Dermis blood vessel endothelial cell (primary cell): ENCODE measurements around the gene WDR49. TPM values are rescaled to one million over a fixed set of nuclear protein-coding genes. Genes with fewer than 3 reads are reported as not detected.

Experiments
- DNase-seq: peaks from one replicate; pipeline ENCODE4 v3.0.0; 2010
- total RNA-seq: library from RNA; depleted of rRNA; stranded (reverse); fragments of >200 nt; gene quantifications from 2 replicates; pipeline ENCODE4 v1.2.3, GENCODE V29; 2014

The WDR49 gene
- total RNA-seq, 1 donor from 2014 or later, result 0.51 TPM

- no peak for DNase-seq
These were observed 42.0 kb downstream of the WDR49 start for GRCh38 chr3:167611718-167612117.

DNA sequence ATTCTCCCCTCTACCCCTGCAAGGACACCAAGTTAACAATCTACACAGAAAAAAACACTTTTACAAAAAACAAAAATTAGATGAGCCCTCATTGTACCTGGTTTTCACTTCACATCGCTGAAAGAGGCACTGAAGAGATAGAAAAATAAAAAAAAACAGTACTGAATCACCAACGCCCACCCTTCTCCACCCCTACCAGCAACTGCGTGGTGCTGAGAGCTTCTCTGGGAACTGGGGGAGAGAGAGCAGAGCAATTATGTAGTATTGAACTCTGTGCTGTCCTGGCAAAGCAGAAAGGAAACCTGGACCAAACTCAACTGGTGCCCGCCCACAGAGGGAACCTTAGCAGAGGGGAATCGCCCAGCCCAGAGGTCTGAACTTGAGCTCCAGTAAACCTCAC is 44.6 kb downstream of the WDR49 start:
- no peak for DNase-seq

DNA sequence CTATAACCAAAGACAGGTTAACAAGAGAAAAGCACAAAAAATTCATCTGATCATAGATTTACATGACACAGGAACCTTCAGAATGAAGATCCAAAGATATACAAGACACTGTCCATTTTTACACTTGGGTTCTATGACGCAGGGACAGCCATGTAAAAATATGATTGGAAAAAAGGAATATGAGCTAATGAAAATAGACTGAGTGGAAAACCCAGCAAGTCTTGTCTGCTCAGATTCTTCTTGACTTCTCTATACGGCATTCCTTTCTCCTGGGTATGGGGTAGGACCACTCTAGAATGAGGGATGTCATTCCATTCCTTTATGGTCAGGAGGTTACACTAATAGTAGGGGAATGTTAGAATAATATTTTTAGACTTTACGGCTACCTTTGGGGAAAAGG is 46.9 kb downstream of the WDR49 start:
- no peak for DNase-seq

- no peak for DNase-seq
These were observed 47.9 kb downstream of the WDR49 start for GRCh38 chr3:167605871-167606270.

DNA sequence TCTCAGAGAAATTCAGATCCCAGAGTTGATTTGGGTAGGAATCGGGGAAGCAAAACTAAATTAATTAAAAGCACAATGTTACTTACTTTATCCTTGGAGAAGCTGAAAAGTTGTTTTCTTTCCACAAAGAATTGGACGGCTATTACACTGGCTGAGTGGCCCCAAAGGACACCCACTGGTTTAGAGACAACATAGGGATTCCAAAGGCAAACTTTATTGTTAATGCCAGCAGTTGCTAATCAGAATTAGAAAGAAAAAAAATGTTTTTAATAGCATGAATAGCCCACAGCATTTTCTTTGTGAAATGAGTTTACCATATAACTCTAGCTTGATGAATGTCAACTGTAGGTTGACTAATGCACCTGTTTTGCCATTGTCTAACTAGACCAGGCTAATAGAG is 51.7 kb downstream of the WDR49 start:
- DNase-seq, result no peak

GRCh38 chr3:167587651-167588050 is 66.1 kb downstream of the WDR49 start:
- no peak for DNase-seq

DNA sequence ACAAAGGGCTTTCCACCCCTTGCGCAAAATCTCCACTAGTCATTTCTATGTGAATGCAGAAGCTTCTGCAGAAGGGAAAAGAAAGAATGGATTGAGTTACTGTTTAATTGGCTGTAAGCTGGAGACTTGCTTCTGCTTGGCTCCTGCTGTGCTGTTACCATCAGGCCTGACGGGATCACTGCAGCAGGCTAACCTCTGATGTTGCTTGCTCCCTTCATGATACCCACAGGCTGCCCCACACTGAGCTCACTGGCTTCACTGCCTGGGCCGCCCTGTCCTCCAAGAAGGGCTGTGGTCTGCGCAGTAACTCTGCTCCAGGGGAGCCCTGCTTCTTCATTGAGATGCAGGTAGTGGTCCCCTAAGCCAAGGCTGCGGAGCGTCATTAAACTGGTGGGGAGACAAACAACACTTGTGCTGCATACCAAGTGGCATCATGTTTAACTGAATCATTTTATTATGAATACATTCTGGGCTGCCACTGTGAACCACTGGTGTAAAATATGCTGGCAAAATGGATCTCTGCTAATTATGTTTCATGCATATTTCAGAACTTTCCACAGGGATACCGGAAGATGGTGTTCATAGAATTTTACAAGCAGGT is 78.6 kb downstream of the WDR49 start:
- DNase-seq, result no peak

GRCh38 chr3:167572991-167573390 is 80.8 kb downstream of the WDR49 start:
- no peak for DNase-seq

DNA sequence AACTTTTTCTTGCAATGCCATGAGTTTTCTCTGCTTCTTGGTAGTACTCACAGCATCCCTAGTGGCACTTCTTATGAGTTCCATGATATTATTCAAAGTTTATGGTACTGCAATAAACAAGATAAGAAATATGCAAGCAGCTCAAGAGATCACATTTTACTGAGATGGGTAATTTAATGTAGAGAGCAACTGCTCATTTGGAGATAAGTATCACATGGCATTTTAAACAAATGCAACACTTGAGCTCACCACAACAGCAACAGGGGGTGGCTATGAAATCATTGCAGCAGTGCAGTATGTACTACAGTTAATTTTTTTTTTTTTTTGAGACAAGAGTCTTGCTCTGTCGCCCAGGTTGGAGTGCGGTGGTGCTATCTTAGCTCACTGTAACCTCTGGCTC is 85.1 kb downstream of the WDR49 start:
- DNase-seq, result no peak

DNA sequence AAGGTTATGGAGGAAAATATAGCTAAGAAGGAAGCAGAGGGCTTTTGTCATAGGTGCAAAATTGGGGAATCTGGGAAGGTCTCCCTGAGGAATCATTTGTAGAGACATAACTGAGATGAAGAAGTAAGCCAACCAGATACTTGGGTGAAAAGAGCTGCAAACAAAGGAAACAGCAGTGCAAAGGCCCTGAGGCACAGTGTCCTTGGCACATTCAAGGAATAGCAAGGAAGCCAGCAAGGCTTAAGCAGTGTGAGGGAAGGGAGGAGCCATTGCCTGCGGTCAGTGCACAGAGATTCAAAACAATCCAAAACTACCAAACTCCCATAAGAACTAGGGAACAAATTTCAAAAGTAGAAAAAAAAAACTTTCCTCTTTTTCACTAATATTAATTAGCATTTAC is 88.3 kb downstream of the WDR49 start:
- no peak for DNase-seq

GRCh38 chr3:167564612-167565011 is 89.1 kb downstream of the WDR49 start:
- no peak for DNase-seq

- no peak for DNase-seq
These were observed 93.8 kb downstream of the WDR49 start for GRCh38 chr3:167559924-167560323.

- DNase-seq, result no peak
These were observed 98.8 kb downstream of the WDR49 start for GRCh38 chr3:167554898-167555297.

DNA sequence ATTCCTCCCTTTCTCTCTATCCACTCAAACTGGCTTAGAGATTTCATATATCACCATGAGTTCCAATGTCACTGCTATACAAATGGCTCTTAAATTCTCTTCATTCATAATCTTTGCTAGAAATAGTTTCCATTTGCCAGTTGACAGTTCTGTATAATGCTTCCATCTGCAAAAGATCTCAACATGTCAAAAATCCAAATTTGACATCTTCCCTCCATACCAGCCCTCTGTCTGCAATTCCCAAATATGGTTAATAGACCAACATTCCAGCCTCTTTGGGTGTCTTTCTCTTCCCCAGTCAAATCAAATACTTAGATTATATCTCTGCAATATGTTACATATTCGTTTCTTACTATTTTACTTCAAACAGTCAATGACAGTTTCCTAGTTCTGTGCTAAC is 115.7 kb downstream of the WDR49 start:
- no peak for DNase-seq

DNA sequence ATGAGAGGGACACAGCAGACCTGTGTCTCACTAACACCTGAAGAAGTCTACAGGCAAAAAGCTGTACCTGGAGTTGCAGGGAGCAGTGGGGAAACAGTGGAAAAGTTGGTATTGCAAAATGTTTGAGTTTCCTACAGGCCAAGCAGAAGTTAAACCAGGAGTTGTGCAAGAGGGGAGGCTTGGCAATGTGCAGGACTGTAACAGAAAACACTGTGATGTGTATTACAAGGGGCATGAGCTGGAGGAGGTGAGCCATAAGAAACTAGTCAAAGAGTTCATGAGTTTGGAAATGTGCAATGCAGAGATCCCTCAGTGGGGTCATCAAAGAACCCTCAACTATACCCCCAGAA is 132.8 kb downstream of the WDR49 start:
- DNase-seq, result no peak

- DNase-seq, result no peak
These were observed 133.3 kb downstream of the WDR49 start for GRCh38 chr3:167520266-167521005.

GRCh38 chr3:167507954-167508353 is 145.8 kb downstream of the WDR49 start:
- no peak for DNase-seq

- DNase-seq, result no peak
These were observed 151.3 kb downstream of the WDR49 start for GRCh38 chr3:167502401-167502800.

GRCh38 chr3:167501941-167502340 is 151.8 kb downstream of the WDR49 start:
- DNase-seq, result no peak

DNA sequence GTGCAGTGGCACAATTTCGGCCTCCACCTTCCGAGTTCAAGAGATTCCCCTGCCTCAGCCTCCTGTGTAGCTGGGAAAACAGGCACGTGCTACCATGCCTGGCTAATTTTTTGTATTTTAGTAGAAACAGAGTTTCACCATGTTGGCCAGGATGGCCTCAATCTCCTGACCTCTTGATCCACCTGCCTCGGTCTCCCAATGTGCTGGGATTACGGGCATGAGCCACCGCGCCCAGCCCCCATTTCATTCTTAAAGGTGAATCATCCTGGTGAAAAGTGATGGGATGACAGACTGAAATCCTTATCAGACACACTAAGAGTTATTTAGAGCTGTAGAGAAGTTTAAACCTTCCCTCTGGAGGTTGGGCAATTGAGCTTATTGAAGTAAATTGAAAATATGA is 155.8 kb downstream of the WDR49 start:
- no peak for DNase-seq

GRCh38 chr3:167493244-167493643 is 160.5 kb downstream of the WDR49 start:
- DNase-seq, result no peak

GRCh38 chr3:167491621-167492020 is 162.1 kb downstream of the WDR49 start:
- no peak for DNase-seq

DNA sequence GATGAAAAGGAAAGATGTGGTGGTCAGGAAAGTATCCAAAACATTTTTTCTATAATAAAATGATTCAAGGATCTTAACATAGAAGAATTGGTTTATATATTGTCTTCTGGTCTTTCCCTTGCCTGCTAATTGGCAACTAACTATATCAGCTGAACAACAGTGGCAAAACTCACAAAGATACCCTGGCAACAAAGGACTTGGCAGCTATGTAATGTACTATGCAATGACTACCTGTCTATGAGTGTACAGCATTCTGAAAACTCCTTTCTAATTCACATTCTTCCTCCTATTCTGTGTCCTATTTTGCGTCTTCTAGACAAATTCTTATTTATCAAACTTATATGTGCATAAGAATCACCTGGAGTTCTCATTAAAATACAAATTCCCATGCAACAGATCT is 164.2 kb downstream of the WDR49 start:
- DNase-seq, result no peak

GRCh38 chr3:167487556-167487955 is 166.2 kb downstream of the WDR49 start:
- no peak for DNase-seq

- no peak for DNase-seq
These were observed 169.2 kb downstream of the WDR49 start for GRCh38 chr3:167484551-167484950.
